Body of pancreas (tissue), 4 donors: ENCODE measurements around the gene PLCB1. TPM values are rescaled to one million over a fixed set of nuclear protein-coding genes. Genes with fewer than 3 reads are reported as not detected.

Experiments
- ATAC-seq: fragments of 150-250 bp; one replicate; pipeline ENCODE4 v1.9.1; 2016
- DNase-seq, 4 donors: peaks; one replicate each; pipeline ENCODE4 v3.0.0-alpha.2; 2019
- H3K27ac ChIP-seq, 4 donors: fragments of 200-600 bp; sonication (generic); 1 replicate in 3 of 4; 2 replicates in 1 of 4; pipeline versions ENCODE4 v1.5.1 to v1.6.1; 2016 to 2019; ENCODE audit warnings: mild to moderate bottlenecking in 1 of 4, mixed read lengths in 1 of 4, moderate library complexity in 1 of 4
- H3K27me3 ChIP-seq, 2 donors: fragments of 200-600 bp; sonication (generic); one replicate each; pipeline ENCODE4 v1.6.0; 2016; ENCODE audit warnings: mild to moderate bottlenecking in 1 of 2
- H3K36me3 ChIP-seq, 2 donors: fragments of 200-600 bp; sonication (generic); replicated peaks in 1 of 2; 2 replicates each; pipeline ENCODE4 v1.5.1; 2016; ENCODE audit warnings: low read depth in 2 of 2; ENCODE audit not compliant: insufficient read depth in 1 of 2
- H3K4me1 ChIP-seq: fragments of 200-600 bp; sonication (generic); one replicate; pipeline ENCODE4 v1.6.0; 2016
- H3K4me3 ChIP-seq, 2 donors: fragments of 200-600 bp; sonication (generic); 1 replicate in 1 of 2; 2 replicates in 1 of 2; pipeline ENCODE4 v1.5.1; 2016 to 2019
- H3K9me3 ChIP-seq, 3 donors: fragments of 200-600 bp; sonication (generic); 1 replicate in 2 of 3; 2 replicates in 1 of 3; pipeline ENCODE4 v1.5.1; 2016
- CTCF ChIP-seq, 7 experiments: fragments of 450-650 bp in 4 of 7; fragments of 200-600 bp in 3 of 7; sonication (generic) in 3 of 7; IDR thresholded peaks; one replicate each; pipeline ENCODE4 v1.5.1; 2016 to 2019; ENCODE audit warnings: antibody characterized with exemption in 7 of 7
- POLR2A ChIP-seq, 3 donors: fragments of 450-650 bp; IDR thresholded peaks; one replicate each; pipeline ENCODE4 v1.6.1; 2016; ENCODE audit warnings: antibody characterized with exemption in 3 of 3, mild to moderate bottlenecking in 2 of 3
- WGBS, 2 donors: methylation state at CpG; one replicate each; pipeline ENCODE4 v1.1.5; 2017; 5-methylcytosine and 5-hydroxymethylcytosine counted together
- intact Hi-C: fragments of 100-400 bp; cut with DNase I; formaldehyde crosslinking; loops from one replicate; pipeline ENCODE4 v1.15.1; 2023
- total RNA-seq, 2 donors: library from RNA; depleted of rRNA; stranded (reverse); fragments of >200 nt; gene quantifications; one replicate each; pipeline ENCODE4 v1.1.0, GENCODE V29; 2016

PLCB1 gene
- total RNA-seq, 2 donors from 2014 or later = 32.9 to 46.1 TPM

DNA sequence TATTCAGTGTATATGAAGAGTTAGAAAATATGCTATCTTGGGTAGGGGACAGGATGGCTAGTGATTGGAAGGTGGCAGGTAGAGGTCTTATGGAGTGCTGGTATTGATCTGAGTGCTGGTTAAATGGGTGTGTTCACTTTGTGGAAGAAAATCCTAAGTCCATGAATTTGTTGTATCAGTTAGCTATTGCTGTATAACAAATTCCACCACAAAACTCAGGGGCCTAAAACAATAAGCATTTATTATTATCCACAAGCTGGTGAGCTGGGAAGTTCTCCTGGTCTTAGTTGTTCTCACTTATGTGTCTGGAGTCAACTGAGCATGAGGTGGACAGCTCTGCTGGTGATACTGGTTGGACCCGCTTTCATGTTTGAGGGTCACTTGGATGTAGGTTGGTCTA lies 724.6 kb downstream of the PLCB1 start:
- Histone ChIP-seq H3K27me3 (no peaks in the 10 kb centered on the region), H3K4me3 (no peak overlapping the region), H3K27ac (no peak overlapping the region), H3K9me3 (no peaks in the 10 kb centered on the region), H3K4me1 (no peaks in the 10 kb centered on the region), H3K36me3 (no peaks in the 10 kb centered on the region)
- ATAC-seq = no peak
- no peak for DNase-seq
- intact Hi-C loops = no loop called here
- 100% methylated on average over 1 of the region's 1 CpG; no CpG with 5 or more reads in 1 of the 2 donors for WGBS, 2 donors
- no peak for TF ChIP-seq CTCF (IDR thresholded peaks at IDR 0.05)

DNA sequence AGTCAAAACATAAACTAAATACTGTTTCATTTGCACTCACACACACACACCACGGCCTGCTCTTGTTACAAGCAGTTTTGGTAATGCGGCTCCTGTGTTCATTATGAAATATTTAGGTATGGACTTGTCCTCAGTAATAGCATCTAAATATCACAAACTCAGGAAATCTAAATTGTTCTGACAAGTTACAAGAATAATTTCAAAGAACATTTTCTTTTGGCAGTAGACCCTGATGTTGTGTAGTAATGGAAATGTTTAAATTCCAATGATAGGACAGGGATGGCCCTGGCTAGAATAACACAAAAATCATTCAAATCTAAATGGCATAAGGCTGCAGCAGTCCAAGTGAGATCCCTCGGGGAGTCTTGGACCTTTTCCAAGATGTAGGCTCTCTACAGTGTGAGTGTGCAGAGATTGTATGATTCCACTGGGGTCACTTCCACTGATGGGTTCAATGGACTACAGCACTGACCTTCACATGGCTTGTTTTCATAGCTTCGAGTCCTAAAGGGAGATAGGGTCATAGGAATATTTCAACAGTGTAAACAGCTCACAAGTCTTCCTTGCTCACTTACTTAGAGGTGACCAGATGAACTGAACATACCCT lies 726.2 kb downstream of the PLCB1 start:
- Histone ChIP-seq H3K36me3 (no peaks in the 10 kb centered on the region), H3K27ac (no peak overlapping the region), H3K27me3 (no peaks in the 10 kb centered on the region), H3K4me1 (no peaks in the 10 kb centered on the region), H3K4me3 (no peak overlapping the region), H3K9me3 (no peaks in the 10 kb centered on the region)
- no peak for TF ChIP-seq CTCF (IDR thresholded peaks at IDR 0.05)
- no peak for TF ChIP-seq POLR2A (IDR thresholded peaks at IDR 0.05)
- DNase-seq (peak in 1 of 4 donors; percentile 11), ATAC-seq (no peak)
- intact Hi-C loops = no loop called here
- WGBS, 2 donors = 66 to 72% methylated on average over 4 of the region's 4 CpGs

- DNase-seq = no peak
- TF ChIP-seq CTCF (IDR thresholded peaks at IDR 0.05) (no peak), POLR2A (IDR thresholded peaks at IDR 0.05) (no peak)
- no peak for ATAC-seq
- Histone ChIP-seq H3K36me3 (no peaks in the 10 kb centered on the region), H3K4me1 (no peaks in the 10 kb centered on the region), H3K4me3 (no peak overlapping the region), H3K27ac (no peak overlapping the region), H3K9me3 (no peaks in the 10 kb centered on the region), H3K27me3 (no peaks in the 10 kb centered on the region)
- 64 to 73% methylated on average over 2 of the region's 2 CpGs for WGBS, 2 donors
- intact Hi-C loops = no loop called here
Measured at GRCh38 chr20:8860011-8860495, 728.0 kb downstream of the PLCB1 start.

DNA sequence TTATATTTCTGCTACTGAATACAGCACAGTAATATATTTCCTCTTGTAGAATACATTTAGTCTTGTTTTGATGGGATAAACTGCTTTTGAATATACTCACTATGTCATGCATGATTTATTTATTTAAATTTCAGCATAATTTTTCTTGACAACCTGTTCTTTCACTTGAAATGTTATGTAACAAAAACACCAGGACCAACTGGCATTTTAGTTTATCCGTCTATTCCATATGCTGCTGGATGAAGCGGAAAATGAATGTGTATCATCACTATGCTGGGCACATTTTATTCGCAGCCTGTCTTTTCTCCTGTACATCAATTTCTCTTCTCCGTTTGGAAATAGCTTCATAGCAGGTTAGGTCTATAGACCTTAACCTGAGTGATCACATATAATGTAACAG lies 730.0 kb downstream of the PLCB1 start:
- Histone ChIP-seq H3K27me3 (no peaks in the 10 kb centered on the region), H3K9me3 (no peaks in the 10 kb centered on the region), H3K4me3 (no peak overlapping the region), H3K4me1 (no peaks in the 10 kb centered on the region), H3K27ac (no peak overlapping the region), H3K36me3 (no peaks in the 10 kb centered on the region)
- no peak for DNase-seq
- no peak for ATAC-seq
- TF ChIP-seq CTCF (IDR thresholded peaks at IDR 0.05) (no peak), POLR2A (IDR thresholded peaks at IDR 0.05) (no peak)
- intact Hi-C loops = no loop called here
- 95 to 96% methylated on average over 4 of the region's 4 CpGs for WGBS, 2 donors

DNA sequence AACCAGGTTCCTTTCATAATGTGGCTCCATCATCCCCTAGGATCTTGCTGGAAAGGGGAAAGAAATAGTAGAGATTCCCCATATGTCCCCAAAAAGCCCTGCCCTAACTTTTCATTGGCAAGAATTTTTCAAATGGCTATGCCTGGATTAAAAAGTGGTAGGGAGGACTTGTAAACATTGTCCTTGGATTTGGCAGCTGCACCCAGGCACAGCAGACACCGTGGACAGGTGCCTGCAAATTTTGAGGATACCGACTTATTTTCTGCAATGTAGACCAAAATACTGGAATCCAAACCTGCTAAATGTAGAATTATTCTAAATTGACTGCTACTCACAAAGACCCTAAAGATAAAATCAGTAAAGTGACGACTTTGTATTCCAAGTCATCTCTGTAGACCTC lies 733.6 kb downstream of the PLCB1 start:
- Histone ChIP-seq H3K4me1 (no peaks in the 10 kb centered on the region), H3K27ac (no peak overlapping the region), H3K27me3 (no peaks in the 10 kb centered on the region), H3K9me3 (no peaks in the 10 kb centered on the region), H3K4me3 (no peak overlapping the region), H3K36me3 (no peaks in the 10 kb centered on the region)
- 97 to 98% methylated on average over 3 of the region's 3 CpGs for WGBS, 2 donors
- TF ChIP-seq POLR2A (IDR thresholded peaks at IDR 0.05) (no peak), CTCF (IDR thresholded peaks at IDR 0.05) (no peak)
- intact Hi-C loops = no loop called here
- DNase-seq (no peak), ATAC-seq (no peak)
